ENCODE measurements around the gene NFATC1. TPM values are rescaled to one million over a fixed set of nuclear protein-coding genes. Genes with fewer than 3 reads are reported as not detected.

The NFATC1 gene
- total RNA-seq, 1 donor from 2014 or later, result 52.6 TPM

- no peak for TF ChIP-seq CTCF (IDR thresholded peaks at IDR 0.05)
- Mint-ChIP-seq H3K27ac (no peak overlapping the region), H3K36me3 (ENCODE audit: low read depth) (no peaks in the 10 kb centered on the region), H3K9me3 (peaks cover 4% of the 10 kb centered on the region), H3K27me3 (no peaks in the 10 kb centered on the region), H3K4me1 (no peaks in the 10 kb centered on the region), H3K4me3 (no peak overlapping the region)
- intact Hi-C loops (cut with micrococcal nuclease), result no loop called here
- ATAC-seq (ENCODE audit: low read depth), result no peak
- ChIA-PET CTCF (no interaction called here), POLR2A (no interaction called here)
- no peak for DNase-seq
These were observed 168.2 kb downstream of the NFATC1 start for GRCh38 chr18:79563949-79564348.

- Mint-ChIP-seq H3K27me3 (no peaks in the 10 kb centered on the region), H3K4me3 (no peak overlapping the region), H3K27ac (no peak overlapping the region), H3K36me3 (ENCODE audit: low read depth) (no peaks in the 10 kb centered on the region), H3K9me3 (peaks cover 4% of the 10 kb centered on the region), H3K4me1 (no peaks in the 10 kb centered on the region)
- no peak for ATAC-seq (ENCODE audit: low read depth)
- intact Hi-C loops (cut with micrococcal nuclease), result no loop called here
- TF ChIP-seq CTCF (IDR thresholded peaks at IDR 0.05), result no peak
- ChIA-PET CTCF (no interaction called here), POLR2A (no interaction called here)
- no peak for DNase-seq
These were observed 168.7 kb downstream of the NFATC1 start for GRCh38 chr18:79564441-79564840.

GRCh38 chr18:79566771-79567431 lies 171.2 kb downstream of the NFATC1 start:
- Mint-ChIP-seq H3K4me3 (no peak overlapping the region), H3K27ac (no peak overlapping the region), H3K9me3 (peaks cover 4% of the 10 kb centered on the region), H3K4me1 (no peaks in the 10 kb centered on the region), H3K36me3 (ENCODE audit: low read depth) (no peaks in the 10 kb centered on the region), H3K27me3 (no peaks in the 10 kb centered on the region)
- TF ChIP-seq CTCF (IDR thresholded peaks at IDR 0.05), result no peak
- DNase-seq (no peak), ATAC-seq (ENCODE audit: low read depth) (no peak)
- POLR2A ChIA-PET, result no interaction called here
- intact Hi-C loops (cut with micrococcal nuclease), result no loop called here
- CTCF ChIA-PET, result no interaction called here

- Mint-ChIP-seq H3K9me3 (peaks cover 9% of the 10 kb centered on the region), H3K27me3 (no peaks in the 10 kb centered on the region), H3K4me3 (no peak overlapping the region), H3K27ac (no peak overlapping the region), H3K36me3 (ENCODE audit: low read depth) (peaks cover 2% of the 10 kb centered on the region), H3K4me1 (no peaks in the 10 kb centered on the region)
- ChIA-PET POLR2A (no interaction called here), CTCF (no interaction called here)
- no peak for TF ChIP-seq CTCF (IDR thresholded peaks at IDR 0.05)
- DNase-seq (no peak), ATAC-seq (ENCODE audit: low read depth) (no peak)
- intact Hi-C loops (cut with micrococcal nuclease), result no loop called here
These were observed 171.9 kb downstream of the NFATC1 start for GRCh38 chr18:79567481-79568147.

GRCh38 chr18:79568543-79569205 lies 172.9 kb downstream of the NFATC1 start:
- ChIA-PET POLR2A (no interaction called here), CTCF (no interaction called here)
- DNase-seq (no peak), ATAC-seq (ENCODE audit: low read depth) (no peak)
- TF ChIP-seq CTCF (IDR thresholded peaks at IDR 0.05), result no peak
- Mint-ChIP-seq H3K27ac (no peak overlapping the region), H3K4me1 (no peaks in the 10 kb centered on the region), H3K9me3 (peaks cover 8% of the 10 kb centered on the region), H3K4me3 (no peak overlapping the region), H3K27me3 (no peaks in the 10 kb centered on the region), H3K36me3 (ENCODE audit: low read depth) (peaks cover 2% of the 10 kb centered on the region)
- intact Hi-C loops (cut with micrococcal nuclease), result no loop called here

All from activated B cell treated with CpG ODN at 0.5 μM for 24 hours (primary cell).